ENCODE data around the gene AATK.

GRCh38 chr17:81165246-81166032, 582 bp downstream of the AATK start, which contains the start of gene PVALEF:
- TF ChIP-seq POLR2A (IDR thresholded peaks at IDR 0.05; ENCODE audit: low read length) (no peak), GATA1 (IDR thresholded peaks at IDR 0.05; ENCODE audit: low read depth, low read length) (no peak)
